ENCODE measurements around the gene GK. TPM values are rescaled to one million over a fixed set of nuclear protein-coding genes. Genes with fewer than 3 reads are reported as not detected.

The GK gene
- total RNA-seq, 4 donors from 2014 or later = 2.5 to 16.9 (median 4.9) TPM

GRCh38 chrX:30613721-30614120 lies 39.5 kb upstream of the GK start:
- no peak for DNase-seq (ENCODE audit: extremely low spot score)
- H3K9me3 ChIP-seq = no peaks in the 10 kb centered on the region
- 52% methylated on average over 5 of the region's 5 CpGs for WGBS
- no peaks in the 10 kb centered on the region for H3K4me1 ChIP-seq
- H3K36me3 ChIP-seq = no peaks in the 10 kb centered on the region
- no peak overlapping the region for H3K27ac ChIP-seq (replicated peaks in 1 of 4)
- intact Hi-C loops (cut with DNase I) = no loop called here
- TF ChIP-seq POLR2A (IDR thresholded peaks at IDR 0.05; ENCODE audit: low read depth) (no peak), POLR2AphosphoS5 (IDR thresholded peaks at IDR 0.05) (no peak), EP300 (IDR thresholded peaks at IDR 0.05) (no peak)
- TF ChIP-seq, protein P1, sequence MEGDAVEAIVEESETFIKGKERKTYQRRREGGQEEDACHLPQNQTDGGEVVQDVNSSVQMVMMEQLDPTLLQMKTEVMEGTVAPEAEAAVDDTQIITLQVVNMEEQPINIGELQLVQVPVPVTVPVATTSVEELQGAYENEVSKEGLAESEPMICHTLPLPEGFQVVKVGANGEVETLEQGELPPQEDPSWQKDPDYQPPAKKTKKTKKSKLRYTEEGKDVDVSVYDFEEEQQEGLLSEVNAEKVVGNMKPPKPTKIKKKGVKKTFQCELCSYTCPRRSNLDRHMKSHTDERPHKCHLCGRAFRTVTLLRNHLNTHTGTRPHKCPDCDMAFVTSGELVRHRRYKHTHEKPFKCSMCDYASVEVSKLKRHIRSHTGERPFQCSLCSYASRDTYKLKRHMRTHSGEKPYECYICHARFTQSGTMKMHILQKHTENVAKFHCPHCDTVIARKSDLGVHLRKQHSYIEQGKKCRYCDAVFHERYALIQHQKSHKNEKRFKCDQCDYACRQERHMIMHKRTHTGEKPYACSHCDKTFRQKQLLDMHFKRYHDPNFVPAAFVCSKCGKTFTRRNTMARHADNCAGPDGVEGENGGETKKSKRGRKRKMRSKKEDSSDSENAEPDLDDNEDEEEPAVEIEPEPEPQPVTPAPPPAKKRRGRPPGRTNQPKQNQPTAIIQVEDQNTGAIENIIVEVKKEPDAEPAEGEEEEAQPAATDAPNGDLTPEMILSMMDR (IDR thresholded peaks at IDR 0.05) = no peak
- peaks cover 0 to 4% (median 0%) of the 10 kb centered on the region in 4 donors for H3K27me3 ChIP-seq
- H3K4me3 ChIP-seq = no peak overlapping the region

GRCh38 chrX:30615229-30615628 lies 38.0 kb upstream of the GK start:
- H3K27ac ChIP-seq (replicated peaks in 1 of 4) = no peak overlapping the region
- 52% methylated on average over 4 of the region's 4 CpGs for WGBS
- H3K4me1 ChIP-seq = no peaks in the 10 kb centered on the region
- no peak overlapping the region for H3K4me3 ChIP-seq
- H3K27me3 ChIP-seq = peaks cover 0 to 4% (median 0%) of the 10 kb centered on the region in 4 donors
- TF ChIP-seq POLR2AphosphoS5 (IDR thresholded peaks at IDR 0.05) = no peak
- no peak for TF ChIP-seq POLR2A (IDR thresholded peaks at IDR 0.05; ENCODE audit: low read depth)
- TF ChIP-seq, protein P1 (IDR thresholded peaks at IDR 0.05) = no peak
- TF ChIP-seq EP300 (IDR thresholded peaks at IDR 0.05) = no peak
- no peaks in the 10 kb centered on the region for H3K36me3 ChIP-seq
- H3K9me3 ChIP-seq = no peaks in the 10 kb centered on the region
- intact Hi-C loops (cut with DNase I) = no loop called here
- DNase-seq (ENCODE audit: extremely low spot score) = no peak

DNA sequence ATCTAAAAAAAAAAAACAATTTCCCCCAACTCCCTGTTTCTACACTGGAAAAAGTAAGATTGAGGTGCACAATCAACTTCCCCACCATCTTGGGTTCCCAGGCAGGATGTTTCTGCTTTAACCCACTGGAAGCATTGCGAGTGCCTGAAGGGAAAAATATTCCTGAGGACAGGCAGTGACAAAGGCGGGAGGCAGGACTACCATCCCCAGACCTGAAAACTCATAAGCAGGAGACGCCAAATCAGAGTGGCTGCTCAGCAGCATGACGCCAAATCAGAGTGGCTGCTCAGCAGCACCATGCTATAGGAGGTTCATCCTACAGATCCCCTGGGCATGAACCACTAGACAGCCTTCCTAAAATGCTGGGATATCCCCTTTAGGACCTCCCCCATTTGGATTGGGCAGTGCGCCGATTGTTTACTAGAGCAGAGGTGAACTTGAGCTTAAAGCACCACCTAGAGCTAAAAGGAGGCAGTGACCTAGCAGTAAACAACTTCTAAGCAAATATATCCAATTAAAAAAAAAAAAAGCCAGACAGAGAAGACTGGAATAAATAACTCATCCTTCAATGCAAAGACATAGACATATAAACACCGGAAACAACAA lies 35.0 kb upstream of the GK start:
- WGBS = 76% methylated on average over 7 of the region's 7 CpGs
- Histone ChIP-seq H3K4me1 (no peaks in the 10 kb centered on the region), H3K36me3 (no peaks in the 10 kb centered on the region), H3K27ac (replicated peaks in 1 of 4) (no peak overlapping the region), H3K9me3 (peaks cover 0 to 13% (median 0%) of the 10 kb centered on the region in 4 donors), H3K27me3 (peaks cover 0 to 3% (median 0%) of the 10 kb centered on the region in 4 donors), H3K4me3 (no peak overlapping the region)
- intact Hi-C loops (cut with DNase I) = no loop called here
- no peak for TF ChIP-seq POLR2AphosphoS5 (IDR thresholded peaks at IDR 0.05)
- no peak for TF ChIP-seq EP300 (IDR thresholded peaks at IDR 0.05)
- TF ChIP-seq, protein P1 (IDR thresholded peaks at IDR 0.05) = no peak
- no peak for TF ChIP-seq POLR2A (IDR thresholded peaks at IDR 0.05; ENCODE audit: low read depth)
- DNase-seq (ENCODE audit: extremely low spot score) = no peak

GRCh38 chrX:30620125-30620524 lies 33.1 kb upstream of the GK start:
- Histone ChIP-seq H3K36me3 (no peaks in the 10 kb centered on the region), H3K27ac (replicated peaks in 1 of 4) (no peak overlapping the region), H3K9me3 (peaks cover 0 to 13% (median 0%) of the 10 kb centered on the region in 4 donors), H3K27me3 (no peaks in the 10 kb centered on the region), H3K4me1 (no peaks in the 10 kb centered on the region), H3K4me3 (no peak overlapping the region)
- TF ChIP-seq POLR2AphosphoS5 (IDR thresholded peaks at IDR 0.05) = no peak
- TF ChIP-seq POLR2A (IDR thresholded peaks at IDR 0.05; ENCODE audit: low read depth) = no peak
- TF ChIP-seq EP300 (IDR thresholded peaks at IDR 0.05) = no peak
- TF ChIP-seq, protein P1 (IDR thresholded peaks at IDR 0.05) = no peak
- 63% methylated on average over 3 of the region's 3 CpGs for WGBS
- DNase-seq (ENCODE audit: extremely low spot score) = no peak
- intact Hi-C loops (cut with DNase I) = no loop called here

Data from esophagus muscularis mucosa (tissue), 4 donors.